Pancreas (tissue), 10 donors: Measurements from ENCODE around the gene ACKR1. TPM values are rescaled to one million over a fixed set of nuclear protein-coding genes. Genes with fewer than 3 reads are reported as not detected.

Experiments used
- ATAC-seq, 4 donors: fragments of 200-7000 bp; cut with Tn5 transposase; one replicate each; pipeline versions ENCODE4 v1.8.0 to v1.9.1; 2020; ENCODE audit warnings: mild to moderate bottlenecking in 4 of 4, moderate library complexity in 4 of 4
- DNase-seq, 6 donors: peaks; one replicate each; pipeline ENCODE4 v3.0.0-alpha.2; 2020
- FAIRE-seq: peaks from 2 replicates; lab custom pipeline; 2012; peaks lifted over from hg19 to GRCh38; lab: Jason Lieb, UNC
- H3K27ac ChIP-seq, 4 donors: fragments of 200-600 bp; sonication (generic); 1 replicate in 3 of 4; 2 replicates in 1 of 4; pipeline versions ENCODE4 v1.5.0 to v1.8.0; 2020
- H3K27me3 ChIP-seq, 4 donors: fragments of 200-600 bp; one replicate each; pipeline ENCODE4 v1.8.0; 2021
- H3K36me3 ChIP-seq, 3 donors: fragments of 200-600 bp; sonication (generic) in 1 of 3; one replicate each; pipeline versions ENCODE4 v1.5.0 to v1.8.0; 2020 to 2021
- H3K4me1 ChIP-seq, 3 donors: fragments of 200-600 bp; one replicate each; pipeline ENCODE4 v1.8.0; 2021
- H3K4me3 ChIP-seq, 4 donors: fragments of 200-600 bp; sonication (generic) in 2 of 4; one replicate each; pipeline versions ENCODE4 v1.5.0 to v1.8.0; 2020 to 2021
- H3K9me3 ChIP-seq, 4 donors: fragments of 200-600 bp; one replicate each; pipeline ENCODE4 v1.8.0; 2021
- CTCF ChIP-seq, 4 donors: fragments of 200-600 bp; sonication (generic) in 3 of 4; IDR thresholded peaks; one replicate each; pipeline versions ENCODE4 v1.5.0 to v1.8.0; 2021; ENCODE audit warnings: antibody characterized with exemption in 4 of 4
- WGBS, 2 donors: extraction: QIAGEN DNeasy Blood & Tissue Kit; methylation state at CpG; one replicate each; pipeline ENCODE4 v1.1.7; 2013; 5-methylcytosine and 5-hydroxymethylcytosine counted together
- intact Hi-C, 3 donors: fragments of 100-400 bp; cut with DNase I; formaldehyde crosslinking; loops; one replicate each; pipeline versions ENCODE4 v1.11.1 to v1.14.2; 2022
- polyA plus RNA-seq, 2 donors: library from polyadenylated mRNA; stranded (reverse); fragments of 200-250 nt; gene quantifications; one replicate each; pipeline ENCODE4 v1.2.3, GENCODE V29; 2013
- total RNA-seq, 6 donors: library from RNA; stranded (reverse); fragmentation: NEBNext Ultra II Directional in 4 of 6; extraction: Animal tissue kit (Norgen Biotek cat#: 25700) in 4 of 6; gene quantifications; one replicate each; pipeline versions ENCODE4 v1.2.1 to v1.2.4, GENCODE V29; 2021 to 2023
- donor health status: healthy with polysubstance abuse.
- donor health status: DM: no; HTN: no; CAD: no; lungs with moderate emphysema.
- donor health status: DM: no; HTN: no; CAD: no.
- donor health status: control.
- donor health status: control.
- donor health status: Bipolar disorder and iron deficiency.
- donor health status: DM: yes; HTN: yes; CAD: no.
- donor health status: DM: no; HTN: no; CAD: no.
- donor health status: DM: no; HTN: no; CAD: no.
- donor health status: DM: yes; HTN: yes; CAD: no.

ACKR1 gene
- total and polyA plus RNA-seq, 8 donors, result 4.1 to 27.0 (median 10.8) TPM

- H3K36me3 ChIP-seq, result no peaks in the 10 kb centered on the region
- intact Hi-C loops, result loop anchor here in 1 of 3 donors (10.0 kb wide), 1 partner anchor 632 kb away; no protein-coding TSS in a partner anchor
- H3K4me3 ChIP-seq, result no peak overlapping the region
- FAIRE-seq, result no peak
- H3K27me3 ChIP-seq, result peaks cover 0 to 7% (median 3%) of the 10 kb centered on the region in 4 donors
- H3K4me1 ChIP-seq, result peaks cover 0 to 3% (median 0%) of the 10 kb centered on the region in 3 donors
- ATAC-seq, result no peak
- DNase-seq, result no peak
- no peak overlapping the region for H3K27ac ChIP-seq
- TF ChIP-seq CTCF (IDR thresholded peaks at IDR 0.05), result no peak
- WGBS, 2 donors, result 59 to 70% methylated on average over 4 of the region's 4 CpGs
- no peaks in the 10 kb centered on the region for H3K9me3 ChIP-seq
Observed at GRCh38 chr1:159162516-159163265, 42.0 kb upstream of the ACKR1 start.

- peaks cover 0 to 3% (median 0%) of the 10 kb centered on the region in 3 donors for H3K4me1 ChIP-seq
- peaks cover 0 to under 1% (median 0%) of the 10 kb centered on the region in 4 donors for H3K27me3 ChIP-seq
- DNase-seq (no peak), FAIRE-seq (no peak), ATAC-seq (no peak)
- 41 to 42% methylated on average over 9 of the region's 9 CpGs for WGBS, 2 donors
- H3K36me3 ChIP-seq, result no peaks in the 10 kb centered on the region
- no peaks in the 10 kb centered on the region for H3K9me3 ChIP-seq
- H3K4me3 ChIP-seq, result no peak overlapping the region
- no peak for TF ChIP-seq CTCF (IDR thresholded peaks at IDR 0.05)
- no peak overlapping the region for H3K27ac ChIP-seq
- intact Hi-C loops, result loop anchor here in 1 of 3 donors (10.0 kb wide), 1 partner anchor 631 kb away; no protein-coding TSS in a partner anchor
Observed at GRCh38 chr1:159163614-159164228, 41.0 kb upstream of the ACKR1 start.

DNA sequence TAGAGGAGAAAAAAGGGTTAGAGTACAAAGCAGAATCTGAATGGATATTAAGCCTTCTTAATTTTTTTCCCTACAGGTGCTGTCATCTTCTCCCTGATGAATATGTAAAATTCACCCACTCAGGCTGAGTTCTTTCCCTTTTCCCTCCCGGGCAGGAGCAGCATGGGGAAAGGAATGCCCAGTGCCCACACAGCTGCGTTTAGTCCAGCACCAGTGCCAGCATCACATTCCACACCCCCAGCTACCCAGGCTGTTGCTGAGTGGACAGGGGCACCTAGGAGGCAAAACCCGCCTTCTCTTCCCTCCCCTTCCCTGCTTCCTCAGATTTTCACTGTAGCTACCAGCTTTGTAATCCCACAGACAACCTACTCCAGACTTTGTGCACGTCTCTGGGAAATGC lies 36.6 kb upstream of the ACKR1 start:
- Histone ChIP-seq H3K4me3 (no peak overlapping the region), H3K9me3 (no peaks in the 10 kb centered on the region), H3K36me3 (no peaks in the 10 kb centered on the region), H3K27ac (no peak overlapping the region), H3K4me1 (no peaks in the 10 kb centered on the region), H3K27me3 (peaks cover 0 to 6% (median 0%) of the 10 kb centered on the region in 4 donors)
- TF ChIP-seq CTCF (IDR thresholded peaks at IDR 0.05), result no peak
- DNase-seq (no peak), FAIRE-seq (no peak), ATAC-seq (no peak)
- intact Hi-C loops, result loop anchor here in 1 of 3 donors (10.0 kb wide), 1 partner anchor 627 kb away; no protein-coding TSS in a partner anchor
- WGBS, 2 donors, result 32 to 41% methylated on average over 4 of the region's 4 CpGs

DNA sequence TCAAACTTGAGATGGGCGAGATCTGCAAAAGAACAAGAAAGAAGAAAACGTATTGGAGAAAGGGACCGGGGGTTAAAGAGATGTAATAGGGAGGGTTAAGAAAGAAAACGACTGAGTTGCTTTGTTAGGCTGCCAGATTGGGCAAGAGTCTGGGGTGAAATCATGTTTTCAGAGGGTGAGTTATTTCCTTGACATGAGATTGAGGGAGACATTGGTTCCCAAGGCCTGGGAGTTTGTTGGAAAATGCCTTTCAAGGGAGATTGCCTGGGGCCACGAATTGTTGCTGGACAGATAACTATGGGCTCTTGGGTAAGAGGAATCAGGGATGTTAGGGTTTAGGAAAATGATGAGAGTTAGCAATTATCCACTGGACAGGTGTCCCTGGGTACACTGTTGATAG lies 34.0 kb upstream of the ACKR1 start:
- ATAC-seq (no peak), DNase-seq (no peak), FAIRE-seq (no peak)
- Histone ChIP-seq H3K9me3 (no peaks in the 10 kb centered on the region), H3K27me3 (peaks cover 0 to 6% (median 0%) of the 10 kb centered on the region in 4 donors), H3K4me3 (no peak overlapping the region), H3K36me3 (no peaks in the 10 kb centered on the region), H3K4me1 (no peaks in the 10 kb centered on the region), H3K27ac (no peak overlapping the region)
- 50 to 60% methylated on average over 5 of the region's 5 CpGs for WGBS, 2 donors
- no peak for TF ChIP-seq CTCF (IDR thresholded peaks at IDR 0.05)
- intact Hi-C loops, result no loop called here
